Fibroblast of lung (primary cell): ENCODE results near the gene NME2.

Experiments
- CTCF ChIP-seq, 2 donors: IDR thresholded peaks in 1 of 2; conservative IDR thresholded peaks in 1 of 2; 1 replicate in 1 of 2; 2 replicates in 1 of 2; pipeline ENCODE4 v1.5.1; 2011 to 2012; ENCODE audit warnings: low read length in 2 of 2, control low read depth in 1 of 2, inconsistent platforms in 1 of 2, low read depth in 1 of 2, mild to moderate bottlenecking in 1 of 2
- EZH2 ChIP-seq: IDR thresholded peaks from 2 replicates; pipeline ENCODE4 v1.5.1; 2012; ENCODE audit warnings: low read length, control low read depth, mild to moderate bottlenecking; ENCODE audit errors: missing control alignments

- TF ChIP-seq CTCF (conservative IDR thresholded peaks at IDR 0.05 in 1 of 2, IDR thresholded peaks at IDR 0.05 in 1 of 2; ENCODE audit: low read depth in 1 of 2, low read length in 2 of 2): no peak
- TF ChIP-seq EZH2: no peak
Measured at GRCh38 chr17:51121620-51122472, 44.4 kb upstream of the NME2 start.
